ENCODE results near the gene OR11G2.
"Not testable (repeated sequence)": the region's sequence is repeated elsewhere in the genome, so short reads cannot be mapped to it uniquely, and the experiment has no call there.

The OR11G2 gene

GRCh38 chr14:20167091-20167490 lies 23.6 kb upstream of the OR11G2 start:
- H3K36me3 ChIP-seq (ENCODE audit: insufficient read depth) = no peaks in the 10 kb centered on the region
- H3K79me2 ChIP-seq (ENCODE audit: insufficient read depth, low read depth) = no peaks in the 10 kb centered on the region
- H2AFZ ChIP-seq (ENCODE audit: low read depth) = no peak overlapping the region
- H3K4me3 ChIP-seq (IDR thresholded peaks at IDR 0.05; ENCODE audit: insufficient read depth, low read depth, low read length) = no peak overlapping the region
- H3K9ac ChIP-seq = no peak overlapping the region
- no peak overlapping the region for H3K4me2 ChIP-seq
- H3K27ac ChIP-seq = no peak overlapping the region
- H3K4me1 ChIP-seq (ENCODE audit: low read depth, poor library complexity, severe bottlenecking) = no peaks in the 10 kb centered on the region
- no peak for TF ChIP-seq CTCF (conservative IDR thresholded peaks at IDR 0.05; ENCODE audit: low read depth, low read length)
- H3K27me3 ChIP-seq (ENCODE audit: insufficient read depth, low read depth) = no peaks in the 10 kb centered on the region
- no peaks in the 10 kb centered on the region for H4K20me1 ChIP-seq (ENCODE audit: insufficient read depth)

- not testable (repeated sequence) for H3K27ac ChIP-seq; H3K4me3 ChIP-seq (IDR thresholded peaks at IDR 0.05; ENCODE audit: insufficient read depth, low read depth, low read length); H2AFZ ChIP-seq (ENCODE audit: low read depth); H3K9ac ChIP-seq; H3K36me3 ChIP-seq (ENCODE audit: insufficient read depth); H3K4me2 ChIP-seq; H3K4me1 ChIP-seq (ENCODE audit: low read depth, poor library complexity, severe bottlenecking); H3K27me3 ChIP-seq (ENCODE audit: insufficient read depth, low read depth); H4K20me1 ChIP-seq (ENCODE audit: insufficient read depth); H3K79me2 ChIP-seq (ENCODE audit: insufficient read depth, low read depth)
Measured at GRCh38 chr14:20169852-20170251, 20.8 kb upstream of the OR11G2 start.

- H3K4me1 ChIP-seq (ENCODE audit: low read depth, poor library complexity, severe bottlenecking); H3K36me3 ChIP-seq (ENCODE audit: insufficient read depth); H3K79me2 ChIP-seq (ENCODE audit: insufficient read depth, low read depth); H3K27me3 ChIP-seq (ENCODE audit: insufficient read depth, low read depth); H3K9ac ChIP-seq; H2AFZ ChIP-seq (ENCODE audit: low read depth); H3K27ac ChIP-seq; H3K4me2 ChIP-seq; H4K20me1 ChIP-seq (ENCODE audit: insufficient read depth); H3K4me3 ChIP-seq (IDR thresholded peaks at IDR 0.05; ENCODE audit: insufficient read depth, low read depth, low read length): not testable (repeated sequence)
Measured at GRCh38 chr14:20174205-20174604, 16.5 kb upstream of the OR11G2 start.

GRCh38 chr14:20176330-20176729 lies 14.4 kb upstream of the OR11G2 start:
- no peak overlapping the region for H3K27ac ChIP-seq
- no peaks in the 10 kb centered on the region for H3K79me2 ChIP-seq (ENCODE audit: insufficient read depth, low read depth)
- no peaks in the 10 kb centered on the region for H3K4me1 ChIP-seq (ENCODE audit: low read depth, poor library complexity, severe bottlenecking)
- no peaks in the 10 kb centered on the region for H3K36me3 ChIP-seq (ENCODE audit: insufficient read depth)
- H3K4me3 ChIP-seq (IDR thresholded peaks at IDR 0.05; ENCODE audit: insufficient read depth, low read depth, low read length) = no peak overlapping the region
- no peak for TF ChIP-seq CTCF (conservative IDR thresholded peaks at IDR 0.05; ENCODE audit: low read depth, low read length)
- H3K9ac ChIP-seq = no peak overlapping the region
- no peaks in the 10 kb centered on the region for H4K20me1 ChIP-seq (ENCODE audit: insufficient read depth)
- H2AFZ ChIP-seq (ENCODE audit: low read depth) = no peak overlapping the region
- H3K27me3 ChIP-seq (ENCODE audit: insufficient read depth, low read depth) = no peaks in the 10 kb centered on the region
- no peak overlapping the region for H3K4me2 ChIP-seq

GRCh38 chr14:20177433-20177974 lies 13.2 kb upstream of the OR11G2 start:
- H3K4me2 ChIP-seq = no peak overlapping the region
- no peak overlapping the region for H3K4me3 ChIP-seq (IDR thresholded peaks at IDR 0.05; ENCODE audit: insufficient read depth, low read depth, low read length)
- H3K79me2 ChIP-seq (ENCODE audit: insufficient read depth, low read depth) = no peaks in the 10 kb centered on the region
- no peaks in the 10 kb centered on the region for H3K4me1 ChIP-seq (ENCODE audit: low read depth, poor library complexity, severe bottlenecking)
- no peak for TF ChIP-seq CTCF (conservative IDR thresholded peaks at IDR 0.05; ENCODE audit: low read depth, low read length)
- H3K9ac ChIP-seq = no peak overlapping the region
- no peaks in the 10 kb centered on the region for H3K27me3 ChIP-seq (ENCODE audit: insufficient read depth, low read depth)
- H2AFZ ChIP-seq (ENCODE audit: low read depth) = no peak overlapping the region
- H3K27ac ChIP-seq = no peak overlapping the region
- no peaks in the 10 kb centered on the region for H3K36me3 ChIP-seq (ENCODE audit: insufficient read depth)
- H4K20me1 ChIP-seq (ENCODE audit: insufficient read depth) = no peaks in the 10 kb centered on the region

Measured in KMS-11 (cell line).